ENCODE measurements around the gene MCC. TPM values are rescaled to one million over a fixed set of nuclear protein-coding genes. Genes with fewer than 3 reads are reported as not detected.

MCC gene
- total and polyA plus RNA-seq, 2 of the 4 experiments (the other 2 are of a cell fraction): 5.0 to 20.6 TPM

DNA sequence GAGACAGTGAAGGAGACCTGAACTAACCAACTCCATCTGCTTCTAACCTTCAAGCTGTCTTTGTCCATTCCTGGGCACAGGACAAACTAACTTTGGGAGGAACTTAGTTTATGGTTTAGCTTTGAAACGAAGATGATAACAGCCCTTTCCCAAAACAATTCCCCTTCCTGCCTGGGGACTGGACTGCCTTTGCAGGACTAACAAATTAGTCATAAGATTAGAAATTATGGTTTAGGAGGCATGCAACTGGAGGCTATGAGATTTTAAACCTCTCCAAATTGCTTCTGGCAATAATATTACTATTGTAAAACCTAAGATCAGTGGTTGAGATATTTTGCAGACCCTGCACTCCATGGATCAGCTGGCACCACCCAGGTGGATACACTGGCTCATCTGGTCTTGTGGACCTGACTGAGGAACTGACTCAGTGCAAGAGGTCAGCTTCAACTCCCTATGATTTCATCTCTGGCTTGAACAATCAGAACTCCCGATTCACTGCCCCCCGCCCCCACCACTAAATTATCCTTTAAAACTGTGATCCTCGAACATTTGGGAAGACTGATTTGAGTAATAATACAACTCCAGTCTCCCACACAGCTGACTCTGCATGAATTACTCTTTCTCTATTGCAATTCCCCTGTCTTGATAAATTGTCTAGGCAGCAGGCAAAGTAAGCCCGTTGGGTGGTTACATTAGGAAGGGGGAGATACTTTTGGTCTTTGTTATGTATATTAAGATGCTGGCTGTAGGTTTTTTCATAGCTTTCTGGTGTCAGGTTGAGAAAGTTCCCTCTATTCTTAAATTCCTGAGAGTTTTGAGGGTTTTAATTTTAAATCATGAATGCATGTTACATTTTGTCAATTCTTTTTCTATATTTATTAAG is 266.7 kb downstream of the MCC start:
- dilution Hi-C loops (cut with HindIII; ENCODE audit: low sequenced_read_pairs, unreplicated experiment) (no loop called here), in situ Hi-C loops (cut with MboI; ENCODE audit: low sequenced_read_pairs) (no loop called here), intact Hi-C loops (cut with micrococcal nuclease) (no loop called here)
- ChIA-PET CTCF (interaction anchor here (0.6 kb wide), 1 partner anchor 13 kb away, joined by 3 read pairs; no protein-coding TSS in a partner anchor), POLR2A (ENCODE audit: unreplicated experiment) (interaction anchor here (0.6 kb wide), 1 partner anchor 149 kb away, joined by 3 read pairs; no protein-coding TSS in a partner anchor)
- Histone ChIP-seq H3K36me3 (ENCODE audit: control insufficient read depth, insufficient read depth, low read length) (no peaks in the 10 kb centered on the region), H3K9me3 (ENCODE audit: control insufficient read depth, insufficient read depth, low read length) (no peaks in the 10 kb centered on the region), H2BK120ac (ENCODE audit: low read depth, low read length) (peak overlapping the region; percentile 42; the same call in 1 of the 2 replicates), H4K8ac (ENCODE audit: low read depth in 2 of 2, low read length in 2 of 2) (no peak overlapping the region), H3K27me3 (ENCODE audit: control insufficient read depth, insufficient read depth, low read length) (no peaks in the 10 kb centered on the region), H3K56ac (ENCODE audit: extremely low read depth, insufficient read depth, low read length) (no peak overlapping the region), H2AFZ (replicated peaks; ENCODE audit: low read length, poor library complexity) (no peak overlapping the region), H3K4me3 (ENCODE audit: insufficient read depth, low read depth, low read length) (no peak overlapping the region), H3K4me1 (ENCODE audit: control insufficient read depth, insufficient read depth, low read length) (peaks cover 9% of the 10 kb centered on the region), H3K23ac (ENCODE audit: low read depth, low read length) (no peak overlapping the region), H3K27ac (ENCODE audit: insufficient read depth, low read length) (no peak overlapping the region), H4K91ac (ENCODE audit: insufficient read depth, low read depth, low read length) (no peak overlapping the region), H4K20me1 (ENCODE audit: insufficient read depth, low read length) (peaks cover 12% of the 10 kb centered on the region; the same call in 1 of the 2 replicates), H3K79me1 (ENCODE audit: low read depth in 1 of 2, low read length in 2 of 2) (peaks cover 24 to 45% of the 10 kb centered on the region in 2 experiments), H2BK15ac (ENCODE audit: low read depth, low read length) (peak overlapping the region; percentile 42; the same call in 1 of the 3 replicates), H4K5ac (ENCODE audit: low read depth, low read length) (no peak overlapping the region), H2BK20ac (ENCODE audit: low read depth, low read length) (no peak overlapping the region; the same call in 1 of the 2 replicates), H3K4me2 (ENCODE audit: low read depth, low read length) (no peak overlapping the region), H2AK9ac (replicated peaks; ENCODE audit: low read depth, low read length, poor library complexity) (no peak overlapping the region), H2BK5ac (ENCODE audit: low read depth, low read length, poor library complexity, severe bottlenecking) (no peak overlapping the region), H3K9me1 (ENCODE audit: insufficient read depth, low read length) (peaks cover 15% of the 10 kb centered on the region; the same call in 1 of the 2 replicates), H3K4ac (ENCODE audit: low read depth, low read length) (no peak overlapping the region), H3K9ac (ENCODE audit: low read depth, low read length) (no peak overlapping the region), H2AK5ac (ENCODE audit: low read depth, low read length) (0 out of 2 replicates have a peak overlapping the region, but pooled peaks have one; percentile 11), H3K14ac (replicated peaks; ENCODE audit: low read depth, low read length) (no peak overlapping the region), H3K18ac (ENCODE audit: low read depth, low read length) (no peak overlapping the region)
- no TSS peak for BruUV-seq (replicated peaks)
- WGBS, 2 experiments (ENCODE audit: extremely low coverage in 2 of 2, insufficient read length in 1 of 2): no CpG with 5 or more reads among the region's 5 CpGs
- DNase-seq (peak; percentile 31), ATAC-seq (ENCODE audit: low read depth) (peak; percentile 25; the same call in 1 of the 2 replicates)
- no peak for TF ChIP-seq CEBPB (IDR thresholded peaks at IDR 0.05; ENCODE audit: low read depth, low read length)
- no peak for TF ChIP-seq NFE2L2 (IDR thresholded peaks at IDR 0.05; ENCODE audit: low read depth, low read length)
- TF ChIP-seq, protein P1, sequence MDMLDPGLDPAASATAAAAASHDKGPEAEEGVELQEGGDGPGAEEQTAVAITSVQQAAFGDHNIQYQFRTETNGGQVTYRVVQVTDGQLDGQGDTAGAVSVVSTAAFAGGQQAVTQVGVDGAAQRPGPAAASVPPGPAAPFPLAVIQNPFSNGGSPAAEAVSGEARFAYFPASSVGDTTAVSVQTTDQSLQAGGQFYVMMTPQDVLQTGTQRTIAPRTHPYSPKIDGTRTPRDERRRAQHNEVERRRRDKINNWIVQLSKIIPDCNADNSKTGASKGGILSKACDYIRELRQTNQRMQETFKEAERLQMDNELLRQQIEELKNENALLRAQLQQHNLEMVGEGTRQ (IDR thresholded peaks at IDR 0.05; ENCODE audit: low read depth, low read length): no peak
